Suprapubic skin (tissue), 4 donors: ENCODE results near the gene LCP1.

Experiments
- CTCF ChIP-seq, 2 donors: fragments of 200-600 bp in 1 of 2; fragments of 450-650 bp in 1 of 2; sonication (generic) in 1 of 2; IDR thresholded peaks; one replicate each; pipeline ENCODE4 v1.5.1; 2016 to 2019; ENCODE audit warnings: antibody characterized with exemption in 2 of 2, mild to moderate bottlenecking in 1 of 2, moderate library complexity in 1 of 2
- POLR2A ChIP-seq, 2 donors: fragments of 450-650 bp; IDR thresholded peaks; one replicate each; pipeline ENCODE4 v1.6.1; 2017; ENCODE audit warnings: antibody characterized with exemption in 2 of 2, mild to moderate bottlenecking in 2 of 2, moderate library complexity in 2 of 2
- POLR2AphosphoS5 ChIP-seq, 3 donors: sonication (generic); formaldehyde crosslinking; IDR thresholded peaks; one replicate each; pipeline ENCODE4 v1.6.1; 2017; ENCODE audit warnings: antibody characterized with exemption in 3 of 3

GRCh38 chr13:46195016-46195415 lies 13.0 kb upstream of the LCP1 start:
- TF ChIP-seq POLR2A (IDR thresholded peaks at IDR 0.05) = no peak
- no peak for TF ChIP-seq POLR2AphosphoS5 (IDR thresholded peaks at IDR 0.05)
- no peak for TF ChIP-seq CTCF (IDR thresholded peaks at IDR 0.05)
